Endothelial cell of umbilical vein (primary cell): ENCODE results near the gene ELP4.

ENCODE experiments used
- FOS ChIP-seq: IDR thresholded peaks from 2 replicates; pipeline ENCODE4 v1.6.1; 2011; ENCODE audit warnings: mild to moderate bottlenecking, low read length, moderate library complexity, borderline replicate concordance; ENCODE audit not compliant: insufficient read depth
- GATA2 ChIP-seq: IDR thresholded peaks from 2 replicates; pipeline ENCODE4 v1.7.0; 2011; ENCODE audit warnings: low read depth, mild to moderate bottlenecking, moderate library complexity, mixed read lengths, low read length; ENCODE audit not compliant: insufficient read length, insufficient read depth
- MYC ChIP-seq: IDR thresholded peaks from one replicate; pipeline ENCODE4 v1.6.1; 2011; ENCODE audit warnings: mild to moderate bottlenecking, low read depth, low read length
- POLR2A ChIP-seq: IDR thresholded peaks from 2 replicates; pipeline ENCODE4 v1.6.1; 2012; ENCODE audit warnings: low read depth, mild to moderate bottlenecking, control low read depth, low read length
- POLR2AphosphoS5 ChIP-seq: IDR thresholded peaks from 2 replicates; pipeline ENCODE4 v1.6.1; 2012; ENCODE audit warnings: low read depth, mild to moderate bottlenecking, control low read depth, low read length, moderate library complexity; ENCODE audit not compliant: insufficient read depth
- TF ChIP-seq, protein P1 (sequence below), 2 donors: IDR thresholded peaks; 1 replicate in 1 of 2; 2 replicates in 1 of 2; pipeline ENCODE4 v1.5.1; 2011; ENCODE audit warnings: low read length in 2 of 2, mild to moderate bottlenecking in 2 of 2, moderate library complexity in 2 of 2, control low read depth in 1 of 2, inconsistent platforms in 1 of 2, low read depth in 1 of 2; ENCODE audit not compliant: insufficient read depth in 1 of 2; ENCODE audit errors: extremely low read depth in 1 of 2

DNA sequence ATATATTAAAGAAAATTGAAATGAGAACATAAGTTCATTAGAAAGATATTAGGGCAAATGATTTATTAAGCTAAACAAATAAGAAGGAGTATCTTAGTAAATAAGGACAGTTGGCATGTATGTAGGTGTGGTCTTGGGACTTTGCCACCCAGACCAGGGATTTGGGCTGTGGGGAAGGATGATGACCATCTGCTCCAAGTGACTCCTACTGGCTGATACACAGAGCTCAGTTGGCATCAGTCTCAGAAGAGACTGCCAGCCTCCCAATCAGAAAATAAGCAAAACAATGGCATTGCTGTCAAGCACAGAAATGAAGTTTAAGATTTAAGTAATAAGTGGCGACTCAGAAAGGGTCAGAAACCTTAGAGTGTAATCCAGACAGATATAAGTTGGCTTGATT lies 252.1 kb downstream of the ELP4 start:
- TF ChIP-seq, protein P1, sequence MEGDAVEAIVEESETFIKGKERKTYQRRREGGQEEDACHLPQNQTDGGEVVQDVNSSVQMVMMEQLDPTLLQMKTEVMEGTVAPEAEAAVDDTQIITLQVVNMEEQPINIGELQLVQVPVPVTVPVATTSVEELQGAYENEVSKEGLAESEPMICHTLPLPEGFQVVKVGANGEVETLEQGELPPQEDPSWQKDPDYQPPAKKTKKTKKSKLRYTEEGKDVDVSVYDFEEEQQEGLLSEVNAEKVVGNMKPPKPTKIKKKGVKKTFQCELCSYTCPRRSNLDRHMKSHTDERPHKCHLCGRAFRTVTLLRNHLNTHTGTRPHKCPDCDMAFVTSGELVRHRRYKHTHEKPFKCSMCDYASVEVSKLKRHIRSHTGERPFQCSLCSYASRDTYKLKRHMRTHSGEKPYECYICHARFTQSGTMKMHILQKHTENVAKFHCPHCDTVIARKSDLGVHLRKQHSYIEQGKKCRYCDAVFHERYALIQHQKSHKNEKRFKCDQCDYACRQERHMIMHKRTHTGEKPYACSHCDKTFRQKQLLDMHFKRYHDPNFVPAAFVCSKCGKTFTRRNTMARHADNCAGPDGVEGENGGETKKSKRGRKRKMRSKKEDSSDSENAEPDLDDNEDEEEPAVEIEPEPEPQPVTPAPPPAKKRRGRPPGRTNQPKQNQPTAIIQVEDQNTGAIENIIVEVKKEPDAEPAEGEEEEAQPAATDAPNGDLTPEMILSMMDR (IDR thresholded peaks at IDR 0.05; ENCODE audit: extremely low read depth in 1 of 2, insufficient read depth in 1 of 2, low read depth in 1 of 2, low read length in 2 of 2) = no peak
- TF ChIP-seq FOS = no peak
- no peak for TF ChIP-seq GATA2
- TF ChIP-seq MYC = no peak
- no peak for TF ChIP-seq POLR2A
- no peak for TF ChIP-seq POLR2AphosphoS5
